NT2/D1 (cell line): Measurements from ENCODE around the gene CACNA2D1.

Experiments
- SUZ12 ChIP-seq: IDR thresholded peaks from 2 replicates; pipeline ENCODE4 v1.6.1; 2011; ENCODE audit not compliant: insufficient read length, insufficient read depth; ENCODE audit errors: extremely low read depth
- YY1 ChIP-seq: IDR thresholded peaks from 2 replicates; pipeline ENCODE4 v1.6.1; 2011; ENCODE audit not compliant: insufficient read length, insufficient read depth
- ZNF274 ChIP-seq: IDR thresholded peaks from 2 replicates; pipeline ENCODE4 v1.6.1; 2011; ENCODE audit warnings: mild to moderate bottlenecking, low read depth, low read length

DNA sequence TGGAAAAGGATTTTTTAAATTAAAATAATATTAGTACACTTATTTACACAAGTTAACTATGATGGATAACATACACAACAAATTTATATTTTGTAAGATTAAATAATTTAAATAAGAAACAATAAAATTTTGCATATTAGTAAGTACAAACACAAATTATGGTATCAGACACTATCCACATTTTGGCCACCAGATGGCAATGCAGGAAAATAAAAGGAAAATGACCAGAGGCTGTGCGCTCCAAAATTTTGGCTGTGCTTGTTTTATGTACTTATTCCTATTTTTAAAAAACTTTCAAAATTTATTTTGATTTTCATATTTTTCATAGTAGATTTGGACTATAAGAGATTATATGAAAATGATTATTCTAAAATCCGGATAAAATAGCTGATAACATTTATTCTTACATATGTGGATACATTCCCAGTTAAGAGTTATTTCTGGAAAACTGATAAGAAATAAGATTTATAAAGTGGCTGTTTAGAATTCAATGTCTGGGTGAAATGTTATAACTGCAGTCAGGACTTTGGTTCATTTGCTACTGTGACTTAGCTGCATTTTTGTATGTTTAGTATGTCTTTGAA, 399.0 kb downstream of the CACNA2D1 start:
- TF ChIP-seq SUZ12 (no peak), YY1 (no peak), ZNF274 (no peak)
